Right lobe of liver (tissue), 4 donors: ENCODE data around the gene IL1RL2.

ENCODE experiments used
- CTCF ChIP-seq, 4 donors: fragments of 200-600 bp in 3 of 4; fragments of 450-650 bp in 1 of 4; IDR thresholded peaks; one replicate each; pipeline versions ENCODE4 v1.5.1 to v1.8.0; 2016 to 2022; ENCODE audit warnings: antibody characterized with exemption in 4 of 4, mild to moderate bottlenecking in 2 of 4
- POLR2A ChIP-seq: fragments of 450-650 bp; IDR thresholded peaks from one replicate; pipeline ENCODE4 v1.6.1; 2017; ENCODE audit warnings: antibody characterized with exemption, mild to moderate bottlenecking
- donor health status: DM: no; HTN: no; CAD: no.
- donor health status: DM: no; HTN: no; CAD: no.
- donor health status: DM: no; HTN: yes; CAD: no.

- no peak for TF ChIP-seq CTCF (IDR thresholded peaks at IDR 0.05)
- no peak for TF ChIP-seq POLR2A
These were observed 28.6 kb upstream of the IL1RL2 start for GRCh38 chr2:102158011-102158755.
